GM08714 (cell line): Measurements from ENCODE around the gene SERPINF2.
"Not testable (repeated sequence)": the region's sequence is repeated elsewhere in the genome, so short reads cannot be mapped to it uniquely, and the experiment has no call there.

Experiments
- H3K4me3 ChIP-seq: fragments of 200-500 bp; sonication (Bioruptor generic); 2 replicates; pipeline ENCODE4 v1.5.1; 2014; ENCODE audit warnings: mild to moderate bottlenecking, low read length, inconsistent platforms
- ZNF274 ChIP-seq: IDR thresholded peaks from 2 replicates; pipeline ENCODE4 v1.6.1; 2012; ENCODE audit warnings: mild to moderate bottlenecking, low read depth, low read length

Gene SERPINF2

GRCh38 chr17:1796800-1797199 is 54.1 kb downstream of the SERPINF2 start:
- no peak for TF ChIP-seq ZNF274
- no peak overlapping the region for H3K4me3 ChIP-seq

DNA sequence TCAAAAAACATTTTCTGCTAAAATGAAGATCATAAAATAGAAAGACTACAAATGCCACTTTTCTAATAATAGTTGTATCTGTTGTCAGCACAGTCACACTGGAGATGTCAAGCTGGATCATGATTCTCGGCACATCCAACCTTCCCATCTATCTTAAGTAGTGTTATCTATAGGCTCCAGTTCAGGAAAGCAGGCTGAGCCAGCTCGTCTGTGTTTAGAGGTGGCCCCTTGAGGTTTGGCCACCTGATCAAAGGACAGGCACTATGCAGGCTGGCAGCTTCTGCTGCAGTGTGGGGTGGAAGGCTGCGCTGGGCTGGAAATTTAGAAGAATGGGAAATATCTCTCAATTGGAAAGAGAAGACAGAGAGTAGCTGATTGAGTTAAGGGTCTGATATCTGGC is 54.7 kb downstream of the SERPINF2 start:
- no peak for TF ChIP-seq ZNF274
- no peak overlapping the region for H3K4me3 ChIP-seq

- H3K4me3 ChIP-seq: not testable (repeated sequence)
Observed at GRCh38 chr17:1797846-1798245, 55.2 kb downstream of the SERPINF2 start.

DNA sequence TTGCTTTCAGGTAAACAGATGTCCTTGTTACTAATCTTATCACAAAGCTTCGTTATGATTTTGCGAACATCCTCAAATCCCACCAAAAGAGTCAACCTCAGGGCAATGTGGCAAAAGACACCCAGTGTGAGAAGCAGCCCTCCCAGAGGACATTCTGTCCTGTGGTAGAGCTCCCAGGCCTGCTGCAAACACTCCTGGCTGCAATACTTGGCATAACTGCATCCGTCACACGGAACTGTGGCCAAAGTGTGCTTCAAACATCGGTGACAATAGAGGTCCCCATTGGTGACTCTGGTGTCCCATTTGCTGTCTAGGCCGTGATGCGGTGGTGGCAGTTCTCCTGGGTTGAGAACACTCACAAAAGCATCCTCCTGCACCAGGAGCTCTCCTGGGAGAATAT is 57.6 kb downstream of the SERPINF2 start:
- TF ChIP-seq ZNF274: no peak

DNA sequence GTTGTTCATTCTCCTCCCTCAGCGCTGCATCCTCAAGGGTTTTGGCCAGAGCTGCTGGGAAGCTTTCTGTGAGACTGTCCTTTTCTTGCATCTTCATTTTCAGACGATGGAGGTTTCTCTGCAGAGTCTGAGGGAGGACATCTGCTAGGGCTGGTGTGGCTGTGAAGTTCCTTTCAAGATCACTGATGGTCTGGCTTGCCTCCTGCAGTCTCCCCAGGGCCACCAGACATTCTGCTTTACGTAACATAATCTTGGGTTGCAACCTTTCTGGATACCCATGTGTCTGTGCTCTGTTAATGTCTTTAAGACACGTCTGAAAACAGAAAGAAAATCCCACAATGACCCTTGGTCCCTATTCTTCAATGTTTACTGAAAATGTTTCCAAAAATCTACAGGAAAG is 58.0 kb downstream of the SERPINF2 start:
- H3K4me3 ChIP-seq: no peak overlapping the region

More for the DNA sequence above, 57.6 kb downstream of the SERPINF2 start:
- no peak overlapping the region for H3K4me3 ChIP-seq

GRCh38 chr17:1802429-1802828 is 59.8 kb downstream of the SERPINF2 start:
- TF ChIP-seq ZNF274: no peak
- H3K4me3 ChIP-seq: no peak overlapping the region

More for the DNA sequence above, 58.0 kb downstream of the SERPINF2 start:
- TF ChIP-seq ZNF274: no peak

GRCh38 chr17:1803280-1803679 is 60.6 kb downstream of the SERPINF2 start:
- TF ChIP-seq ZNF274: no peak
- H3K4me3 ChIP-seq: no peak overlapping the region
